ENCODE measurements around the gene GPR146.
A peak's percentile ranks its signal among the peaks of the same experiment; 100 is the strongest.

GPR146 gene

GRCh38 chr7:1044189-1045068 lies at the start of gene GPR146:
Gene GPR146 (plus strand): TSS chr7:1044546. CDS start chr7:1057516, 12,970 bp downstream.
- Histone ChIP-seq H3K9me3 (ENCODE audit: insufficient read depth, low read length) (no peaks in the 10 kb centered on the region), H3K9me2 (replicated peaks; ENCODE audit: insufficient read depth, low read length) (no peaks in the 10 kb centered on the region), H3K27me3 (ENCODE audit: low read length) (no peaks in the 10 kb centered on the region), H2AFZ (ENCODE audit: low read depth, low read length, severe bottlenecking) (no peak within 1 kb of the TSS), H3K9ac (ENCODE audit: low read length) (peak within 1 kb of the TSS; percentile 48), H3K36me3 (ENCODE audit: low read length) (no peaks in the 10 kb centered on the region), H3K4me2 (ENCODE audit: low read depth, low read length, poor library complexity, severe bottlenecking) (peak within 1 kb of the TSS; percentile 76), H3K27ac (ENCODE audit: low read depth, low read length) (no peak within 1 kb of the TSS), H3K79me2 (ENCODE audit: insufficient read depth, low read length) (no peaks in the 10 kb centered on the region), H3F3A (ENCODE audit: insufficient read depth) (no peaks in the 10 kb centered on the region), H4K20me1 (ENCODE audit: low read depth, low read length) (0 out of 2 replicates have a peak, but pooled peaks cover 2% of the 10 kb centered on the region), H3K4me3 (ENCODE audit: insufficient read depth, low read length, poor library complexity, severe bottlenecking) (peak within 1 kb of the TSS; percentile 52)
- TF ChIP-seq, protein P1, sequence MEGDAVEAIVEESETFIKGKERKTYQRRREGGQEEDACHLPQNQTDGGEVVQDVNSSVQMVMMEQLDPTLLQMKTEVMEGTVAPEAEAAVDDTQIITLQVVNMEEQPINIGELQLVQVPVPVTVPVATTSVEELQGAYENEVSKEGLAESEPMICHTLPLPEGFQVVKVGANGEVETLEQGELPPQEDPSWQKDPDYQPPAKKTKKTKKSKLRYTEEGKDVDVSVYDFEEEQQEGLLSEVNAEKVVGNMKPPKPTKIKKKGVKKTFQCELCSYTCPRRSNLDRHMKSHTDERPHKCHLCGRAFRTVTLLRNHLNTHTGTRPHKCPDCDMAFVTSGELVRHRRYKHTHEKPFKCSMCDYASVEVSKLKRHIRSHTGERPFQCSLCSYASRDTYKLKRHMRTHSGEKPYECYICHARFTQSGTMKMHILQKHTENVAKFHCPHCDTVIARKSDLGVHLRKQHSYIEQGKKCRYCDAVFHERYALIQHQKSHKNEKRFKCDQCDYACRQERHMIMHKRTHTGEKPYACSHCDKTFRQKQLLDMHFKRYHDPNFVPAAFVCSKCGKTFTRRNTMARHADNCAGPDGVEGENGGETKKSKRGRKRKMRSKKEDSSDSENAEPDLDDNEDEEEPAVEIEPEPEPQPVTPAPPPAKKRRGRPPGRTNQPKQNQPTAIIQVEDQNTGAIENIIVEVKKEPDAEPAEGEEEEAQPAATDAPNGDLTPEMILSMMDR (IDR thresholded peaks at IDR 0.05; ENCODE audit: insufficient read depth, low read length, poor library complexity, severe bottlenecking), result peak; percentile 82
- TF ChIP-seq EZH2phosphoT487 (conservative IDR thresholded peaks at IDR 0.05; ENCODE audit: low read length), result no peak

DNA sequence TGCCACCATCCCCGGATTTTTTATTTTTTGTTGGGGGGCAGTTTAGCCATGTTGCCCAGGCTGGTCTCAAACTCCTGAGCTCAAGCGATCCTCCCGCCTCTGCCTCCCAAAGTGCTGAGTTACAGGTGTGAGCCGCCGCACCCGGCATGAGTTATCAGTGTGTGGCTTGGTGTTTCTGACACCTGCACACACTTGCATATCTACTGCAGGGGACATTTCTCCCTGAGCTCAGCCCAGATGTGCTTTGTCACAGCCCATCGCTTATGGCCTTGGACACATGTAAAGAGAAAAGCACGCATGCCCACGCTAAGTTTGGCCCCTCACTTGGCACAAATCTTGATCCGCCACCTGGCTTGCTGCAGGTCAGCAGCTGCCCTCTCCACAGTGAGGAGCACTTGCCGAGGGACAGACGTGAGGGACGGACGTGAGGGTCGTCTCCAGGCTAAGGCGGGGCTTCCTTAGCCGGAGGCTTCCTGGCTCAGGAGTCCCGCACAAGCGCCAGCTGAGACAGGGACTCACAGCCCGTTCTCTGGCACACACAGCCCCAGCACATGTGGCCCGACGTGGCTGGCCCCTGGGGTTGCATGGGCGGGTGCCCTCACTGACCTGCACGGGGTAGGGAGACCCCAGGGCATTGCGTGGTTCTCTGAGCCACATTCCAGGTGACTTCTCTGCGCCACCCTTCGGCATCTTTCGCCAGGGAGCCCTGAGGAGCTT lies 49.6 kb upstream of the GPR146 start:
- H3K9me3 ChIP-seq (ENCODE audit: insufficient read depth, low read length), result no peaks in the 10 kb centered on the region
- H3K79me2 ChIP-seq (ENCODE audit: insufficient read depth, low read length), result no peaks in the 10 kb centered on the region
- peaks cover 22% of the 10 kb centered on the region for H3F3A ChIP-seq (ENCODE audit: insufficient read depth)
- H3K27me3 ChIP-seq (ENCODE audit: low read length), result no peaks in the 10 kb centered on the region
- no peaks in the 10 kb centered on the region for H4K20me1 ChIP-seq (ENCODE audit: low read depth, low read length)
- H2AFZ ChIP-seq (ENCODE audit: low read depth, low read length, severe bottlenecking), result no peak overlapping the region
- peak overlapping the region; percentile 11 for H3K4me2 ChIP-seq (ENCODE audit: low read depth, low read length, poor library complexity, severe bottlenecking)
- no peaks in the 10 kb centered on the region for H3K9me2 ChIP-seq (replicated peaks; ENCODE audit: insufficient read depth, low read length)
- H3K9ac ChIP-seq (ENCODE audit: low read length), result peak overlapping the region; percentile 0; the same call in 1 of the 2 replicates
- peak overlapping the region; percentile 63 for H3K27ac ChIP-seq (ENCODE audit: low read depth, low read length)
- no peak overlapping the region for H3K4me3 ChIP-seq (ENCODE audit: insufficient read depth, low read length, poor library complexity, severe bottlenecking)
- no peaks in the 10 kb centered on the region for H3K36me3 ChIP-seq (ENCODE audit: low read length)
- TF ChIP-seq, protein P1 (IDR thresholded peaks at IDR 0.05; ENCODE audit: insufficient read depth, low read length, poor library complexity, severe bottlenecking), result no peak
- TF ChIP-seq EZH2phosphoT487 (conservative IDR thresholded peaks at IDR 0.05; ENCODE audit: low read length), result no peak

- Histone ChIP-seq H3K9me3 (ENCODE audit: insufficient read depth, low read length) (no peaks in the 10 kb centered on the region), H3K4me2 (ENCODE audit: low read depth, low read length, poor library complexity, severe bottlenecking) (peak overlapping the region; percentile 11), H2AFZ (ENCODE audit: low read depth, low read length, severe bottlenecking) (no peak overlapping the region), H4K20me1 (ENCODE audit: low read depth, low read length) (no peaks in the 10 kb centered on the region), H3K4me3 (ENCODE audit: insufficient read depth, low read length, poor library complexity, severe bottlenecking) (no peak overlapping the region), H3K27ac (ENCODE audit: low read depth, low read length) (peak overlapping the region; percentile 63), H3F3A (ENCODE audit: insufficient read depth) (peaks cover 29% of the 10 kb centered on the region), H3K36me3 (ENCODE audit: low read length) (no peaks in the 10 kb centered on the region), H3K79me2 (ENCODE audit: insufficient read depth, low read length) (no peaks in the 10 kb centered on the region), H3K9ac (ENCODE audit: low read length) (peak overlapping the region; percentile 8; the same call in 1 of the 2 replicates), H3K9me2 (replicated peaks; ENCODE audit: insufficient read depth, low read length) (no peaks in the 10 kb centered on the region), H3K27me3 (ENCODE audit: low read length) (no peaks in the 10 kb centered on the region)
- no peak for TF ChIP-seq EZH2phosphoT487 (conservative IDR thresholded peaks at IDR 0.05; ENCODE audit: low read length)
- TF ChIP-seq, protein P1 (IDR thresholded peaks at IDR 0.05; ENCODE audit: insufficient read depth, low read length, poor library complexity, severe bottlenecking), result no peak
These were observed 48.8 kb upstream of the GPR146 start for GRCh38 chr7:995571-995970.
